ENCODE data around the gene CSF1. TPM values are rescaled to one million over a fixed set of nuclear protein-coding genes. Genes with fewer than 3 reads are reported as not detected.

Gene CSF1
- total RNA-seq, 2 donors from 2014 or later, result 30.8 to 44.1 TPM

Other genes starting within 250 kb of the CSF1 start
- gene GSTM2, start 242.8 kb upstream of the CSF1 start, total RNA-seq, result 10 to 100 TPM; 36.7 to 44.4 TPM
- gene GSTM1, start 223.0 kb upstream of the CSF1 start, total RNA-seq, result not detected
- 1 to 10 TPM; 3.0 to 6.9 TPM for gene GSTM5, start 198.6 kb upstream of the CSF1 start, total RNA-seq
- gene GSTM3, start 169.8 kb upstream of the CSF1 start, total RNA-seq, result 10 to 100 TPM; 46.8 to 68.7 TPM
- gene EPS8L3, start 146.9 kb upstream of the CSF1 start, total RNA-seq, result not detected
- 10 to 100 TPM; 42.9 to 55.7 TPM for gene AHCYL1, start 73.9 kb downstream of the CSF1 start, total RNA-seq
- gene STRIP1, start 123.8 kb downstream of the CSF1 start, total RNA-seq, result 10 to 100 TPM; 18.2 to 19.0 TPM
- gene ALX3, start 159.8 kb downstream of the CSF1 start, total RNA-seq, result not detected
- gene UBL4B, start 201.6 kb downstream of the CSF1 start, total RNA-seq, result not detected
- under 1 TPM in 1 of 2 donors, not detected in 1; 0.13 TPM for gene SLC6A17, start 239.6 kb downstream of the CSF1 start, total RNA-seq